Fibroblast of lung (primary cell): ENCODE results near the gene CHTF8. TPM values are rescaled to one million over a fixed set of nuclear protein-coding genes. Genes with fewer than 3 reads are reported as not detected.

Experiments
- DNase-seq, 2 donors: peaks; one replicate each; pipeline versions ENCODE4 v3.0.0 to v3.0.0-alpha.2; 2010; ENCODE audit warnings: low read depth in 2 of 2
- H2AFZ ChIP-seq: 2 replicates; pipeline ENCODE4 v1.5.1; 2012; ENCODE audit warnings: low read length, control low read depth, inconsistent platforms
- H3K27ac ChIP-seq: 2 replicates; pipeline ENCODE4 v1.5.1; 2011; ENCODE audit warnings: low read length, control low read depth; ENCODE audit not compliant: insufficient read depth
- H3K27me3 ChIP-seq: 2 replicates; pipeline ENCODE4 v1.5.1; 2011; ENCODE audit warnings: mild to moderate bottlenecking, low read length; ENCODE audit not compliant: control insufficient read depth, insufficient read depth
- H3K36me3 ChIP-seq: 2 replicates; pipeline ENCODE4 v1.5.1; 2011; ENCODE audit warnings: low read length; ENCODE audit not compliant: control insufficient read depth, insufficient read depth
- H3K4me1 ChIP-seq: 2 replicates; pipeline ENCODE4 v1.5.1; 2011; ENCODE audit warnings: low read length; ENCODE audit not compliant: control insufficient read depth, insufficient read depth; ENCODE audit errors: extremely low read depth
- H3K4me2 ChIP-seq: 2 replicates; pipeline ENCODE4 v1.5.1; 2011; ENCODE audit warnings: low read length, control low read depth; ENCODE audit not compliant: insufficient read depth; ENCODE audit errors: extremely low read depth
- H3K4me3 ChIP-seq, 4 experiments: fragments of 200-600 bp in 1 of 4; sonication (generic) in 1 of 4; replicated peaks in 1 of 4; 2 replicates each; pipeline ENCODE4 v1.5.1; 2011 to 2016; ENCODE audit warnings: low read length in 4 of 4, low read depth in 3 of 4, mild to moderate bottlenecking in 3 of 4, control low read depth in 2 of 4, inconsistent platforms in 1 of 4, mixed read lengths in 1 of 4; ENCODE audit not compliant: insufficient read depth in 1 of 4; ENCODE audit errors: control extremely low read depth in 1 of 4
- H3K79me2 ChIP-seq: 2 replicates; pipeline ENCODE4 v1.5.1; 2012; ENCODE audit warnings: mild to moderate bottlenecking, low read length, inconsistent platforms; ENCODE audit not compliant: control insufficient read depth, insufficient read depth
- H3K9ac ChIP-seq: 2 replicates; pipeline ENCODE4 v1.5.1; 2011; ENCODE audit warnings: mild to moderate bottlenecking, low read length, control low read depth; ENCODE audit not compliant: insufficient read depth
- H3K9me3 ChIP-seq: 2 replicates; pipeline ENCODE4 v1.5.1; 2012; ENCODE audit warnings: low read depth, low read length; ENCODE audit not compliant: control insufficient read depth, insufficient read depth
- H4K20me1 ChIP-seq: 2 replicates; pipeline ENCODE4 v1.5.1; 2011; ENCODE audit warnings: low read length; ENCODE audit not compliant: control insufficient read depth, insufficient read depth; ENCODE audit errors: extremely low read depth
- EZH2 ChIP-seq: IDR thresholded peaks from 2 replicates; pipeline ENCODE4 v1.5.1; 2012; ENCODE audit warnings: low read length, control low read depth, mild to moderate bottlenecking; ENCODE audit errors: missing control alignments
- polyA plus RNA-seq, 2 donors: library from polyadenylated mRNA; depleted of rRNA in 1 of 2; stranded (reverse) in 1 of 2; unstranded in 1 of 2; fragments of >200 nt; gene quantifications; 2 replicates each; pipeline ENCODE4 v1.2.1, GENCODE V29; 2011 to 2012; ENCODE audit warnings: missing spikeins in 1 of 2
- total RNA-seq: library from RNA; depleted of rRNA; stranded (reverse); fragments of >200 nt; gene quantifications from 2 replicates; pipeline ENCODE4 v1.2.1, GENCODE V29; 2014
- TF ChIP-seq, protein P1 (sequence below), 2 donors: IDR thresholded peaks in 1 of 2; conservative IDR thresholded peaks in 1 of 2; 1 replicate in 1 of 2; 2 replicates in 1 of 2; pipeline ENCODE4 v1.5.1; 2011 to 2012; ENCODE audit warnings: low read length in 2 of 2, control low read depth in 1 of 2, inconsistent platforms in 1 of 2, low read depth in 1 of 2, mild to moderate bottlenecking in 1 of 2

Gene CHTF8
- total and polyA plus RNA-seq, 2 donors (not counting 1 experiment from before 2014, with no cell fraction given), result 55.7 to 74.3 TPM

DNA sequence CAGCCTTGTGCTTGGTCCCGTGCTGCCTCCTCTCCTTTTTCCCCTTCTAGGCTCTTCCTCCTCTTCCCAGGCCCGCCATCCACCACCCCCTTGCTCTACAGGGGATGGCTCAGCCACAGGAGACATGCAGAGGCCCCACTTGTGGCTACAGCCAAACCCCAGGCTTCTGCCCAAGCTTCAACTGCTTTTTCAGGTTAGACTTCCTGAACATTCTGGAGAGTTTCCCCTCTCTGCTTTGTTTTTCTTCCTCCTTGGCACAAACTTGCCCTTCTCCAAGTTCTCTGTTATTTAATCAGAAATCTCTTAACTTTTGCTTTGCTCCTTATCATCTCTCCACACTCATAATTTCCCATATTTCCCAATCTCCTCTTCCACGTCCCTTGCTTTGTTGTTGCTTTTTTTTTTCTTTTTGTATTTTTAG, 45.2 kb downstream of the CHTF8 start:
- Histone ChIP-seq H3K27me3 (no peaks in the 10 kb centered on the region), H3K4me2 (no peak overlapping the region), H3K36me3 (no peaks in the 10 kb centered on the region), H2AFZ (no peak overlapping the region), H4K20me1 (no peaks in the 10 kb centered on the region), H3K4me3 (no peak overlapping the region), H3K27ac (no peak overlapping the region), H3K9me3 (no peaks in the 10 kb centered on the region), H3K9ac (no peak overlapping the region), H3K79me2 (no peaks in the 10 kb centered on the region), H3K4me1 (no peaks in the 10 kb centered on the region)
- no peak for DNase-seq
- TF ChIP-seq, protein P1, sequence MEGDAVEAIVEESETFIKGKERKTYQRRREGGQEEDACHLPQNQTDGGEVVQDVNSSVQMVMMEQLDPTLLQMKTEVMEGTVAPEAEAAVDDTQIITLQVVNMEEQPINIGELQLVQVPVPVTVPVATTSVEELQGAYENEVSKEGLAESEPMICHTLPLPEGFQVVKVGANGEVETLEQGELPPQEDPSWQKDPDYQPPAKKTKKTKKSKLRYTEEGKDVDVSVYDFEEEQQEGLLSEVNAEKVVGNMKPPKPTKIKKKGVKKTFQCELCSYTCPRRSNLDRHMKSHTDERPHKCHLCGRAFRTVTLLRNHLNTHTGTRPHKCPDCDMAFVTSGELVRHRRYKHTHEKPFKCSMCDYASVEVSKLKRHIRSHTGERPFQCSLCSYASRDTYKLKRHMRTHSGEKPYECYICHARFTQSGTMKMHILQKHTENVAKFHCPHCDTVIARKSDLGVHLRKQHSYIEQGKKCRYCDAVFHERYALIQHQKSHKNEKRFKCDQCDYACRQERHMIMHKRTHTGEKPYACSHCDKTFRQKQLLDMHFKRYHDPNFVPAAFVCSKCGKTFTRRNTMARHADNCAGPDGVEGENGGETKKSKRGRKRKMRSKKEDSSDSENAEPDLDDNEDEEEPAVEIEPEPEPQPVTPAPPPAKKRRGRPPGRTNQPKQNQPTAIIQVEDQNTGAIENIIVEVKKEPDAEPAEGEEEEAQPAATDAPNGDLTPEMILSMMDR (conservative IDR thresholded peaks at IDR 0.05 in 1 of 2, IDR thresholded peaks at IDR 0.05 in 1 of 2; ENCODE audit: low read depth in 1 of 2, low read length in 2 of 2), result no peak
- TF ChIP-seq EZH2, result no peak

DNA sequence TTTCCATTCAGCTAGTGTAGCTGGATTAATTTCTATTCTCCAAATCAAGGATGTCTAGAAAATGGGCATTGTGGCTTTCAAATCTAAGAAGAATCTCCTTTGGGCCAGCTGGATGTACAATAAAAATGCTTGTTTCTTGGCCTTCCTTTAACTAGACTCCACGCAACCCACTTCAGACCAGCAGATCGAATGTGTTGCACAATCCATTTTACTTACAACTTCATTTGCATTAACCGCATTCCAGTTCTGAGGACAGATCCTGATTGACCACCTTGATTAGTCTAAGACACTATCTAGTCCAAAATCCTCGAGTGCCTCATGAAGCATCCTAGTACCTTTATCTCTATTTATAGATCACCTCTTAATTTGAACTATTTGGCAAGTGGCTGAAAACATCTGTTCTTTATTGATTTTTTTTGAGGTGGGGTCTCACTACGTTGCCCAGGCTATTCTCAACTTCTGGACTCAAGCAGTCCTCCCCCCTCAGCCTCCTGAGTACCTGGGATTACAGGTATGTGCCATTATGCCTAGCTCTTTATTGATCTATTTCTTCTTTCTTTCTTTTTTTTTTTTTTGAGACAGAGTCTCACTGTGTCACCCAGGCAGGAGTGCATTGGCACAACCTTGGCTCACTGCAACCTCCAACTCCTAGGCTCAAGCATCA, 47.2 kb downstream of the CHTF8 start:
- no peaks in the 10 kb centered on the region for H3K4me1 ChIP-seq
- DNase-seq, result no peak
- H3K27me3 ChIP-seq, result no peaks in the 10 kb centered on the region
- H3K9me3 ChIP-seq, result no peaks in the 10 kb centered on the region
- H4K20me1 ChIP-seq, result no peaks in the 10 kb centered on the region
- no peak for TF ChIP-seq EZH2
- TF ChIP-seq, protein P1 (conservative IDR thresholded peaks at IDR 0.05 in 1 of 2, IDR thresholded peaks at IDR 0.05 in 1 of 2; ENCODE audit: low read depth in 1 of 2, low read length in 2 of 2), result no peak
- no peak overlapping the region for H3K4me3 ChIP-seq
- no peak overlapping the region for H2AFZ ChIP-seq
- no peak overlapping the region for H3K9ac ChIP-seq
- no peak overlapping the region for H3K27ac ChIP-seq
- no peak overlapping the region for H3K4me2 ChIP-seq
- no peaks in the 10 kb centered on the region for H3K36me3 ChIP-seq
- no peaks in the 10 kb centered on the region for H3K79me2 ChIP-seq

DNA sequence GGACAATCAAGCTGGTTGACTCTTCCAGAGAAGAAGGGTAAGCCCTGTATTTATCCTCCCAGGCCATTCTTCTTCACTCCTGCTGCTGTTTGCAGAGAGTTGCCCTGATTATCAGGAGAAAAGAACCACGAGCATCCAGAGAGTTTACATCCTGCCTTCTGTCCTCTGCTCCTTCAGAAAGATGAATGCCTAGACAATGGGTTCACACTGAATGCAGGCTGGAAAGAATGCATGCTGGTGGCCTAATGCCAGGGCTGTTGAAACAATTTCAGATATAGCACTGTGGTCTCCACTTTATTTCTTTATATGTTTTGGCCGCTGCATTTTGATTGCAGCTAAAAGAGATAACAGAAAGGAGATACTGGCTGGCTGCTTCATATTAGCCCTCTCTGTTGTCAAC, 48.1 kb downstream of the CHTF8 start:
- Histone ChIP-seq H3K27me3 (no peaks in the 10 kb centered on the region), H4K20me1 (no peaks in the 10 kb centered on the region), H3K27ac (no peak overlapping the region), H3K79me2 (no peaks in the 10 kb centered on the region), H3K36me3 (no peaks in the 10 kb centered on the region), H3K9ac (no peak overlapping the region), H2AFZ (no peak overlapping the region), H3K4me3 (no peak overlapping the region), H3K4me2 (no peak overlapping the region), H3K4me1 (no peaks in the 10 kb centered on the region), H3K9me3 (no peaks in the 10 kb centered on the region)
- TF ChIP-seq EZH2, result no peak
- DNase-seq, result peak in 1 of 2 donors; percentile 79
